MCF 10A (cell line): ENCODE measurements around the gene OAT. TPM values are rescaled to one million over a fixed set of nuclear protein-coding genes. Genes with fewer than 3 reads are reported as not detected.

ENCODE experiments used
- BruUV-seq: library from RNA; stranded (reverse); fragments of 400-500 nt; replicated peaks from 2 replicates; lab custom pipeline; 2021; lab: Mats Ljungman, UMichigan
- CTCF ChIA-PET: fragments of 300-600 bp; sonication (Branson Sonifier 250); formaldehyde crosslinking; extraction: SDS; loops from one replicate; lab custom pipeline; 2021; ENCODE audit warnings: antibody characterized with exemption, inconsistent platforms; lab: Yijun Ruan, JAX
- POLR2A ChIA-PET: fragments of 300-600, 350-650 bp; sonication (Branson Sonifier 250); formaldehyde crosslinking; extraction: SDS; loops from one replicate; lab custom pipeline; 2020; ENCODE audit warnings: antibody characterized with exemption, inconsistent platforms; lab: Yijun Ruan, JAX
- DNase-seq: peaks from one replicate; pipeline ENCODE4 v3.0.0-alpha.2; 2018; ENCODE audit not compliant: unreplicated experiment
- H3K27ac Mint-ChIP-seq: one replicate; pipeline ENCODE4 v1.8.0; 2022; ENCODE audit warnings: mild to moderate bottlenecking, low read depth, mixed read lengths; ENCODE audit not compliant: unreplicated experiment
- H3K27me3 Mint-ChIP-seq: one replicate; pipeline ENCODE4 v1.8.0; 2022; ENCODE audit warnings: mixed read lengths; ENCODE audit not compliant: insufficient read depth, unreplicated experiment
- H3K36me3 Mint-ChIP-seq: one replicate; pipeline ENCODE4 v1.8.0; 2022; ENCODE audit warnings: mild to moderate bottlenecking, moderate library complexity, mixed read lengths; ENCODE audit not compliant: insufficient read depth, unreplicated experiment
- H3K4me1 Mint-ChIP-seq: one replicate; pipeline ENCODE4 v1.8.0; 2022; ENCODE audit warnings: mixed read lengths; ENCODE audit not compliant: insufficient read depth, unreplicated experiment
- H3K4me3 Mint-ChIP-seq: one replicate; pipeline ENCODE4 v1.8.0; 2022; ENCODE audit warnings: mild to moderate bottlenecking, moderate library complexity, mixed read lengths; ENCODE audit not compliant: unreplicated experiment
- H3K9me3 Mint-ChIP-seq: one replicate; pipeline ENCODE4 v1.8.0; 2022; ENCODE audit warnings: mixed read lengths; ENCODE audit not compliant: unreplicated experiment
- intact Hi-C: fragments of 100-400 bp; cut with micrococcal nuclease; formaldehyde crosslinking; loops from 2 replicates; pipeline ENCODE4 v1.14.1; 2022
- total RNA-seq: library from RNA; stranded (reverse); gene quantifications from 2 replicates; pipeline ENCODE4 v1.2.3, GENCODE V29; 2022
- TF ChIP-seq, protein P1 (sequence below): fragments of 200-600 bp; IDR thresholded peaks from one replicate; pipeline ENCODE4 v1.8.0; 2022; ENCODE audit warnings: antibody characterized with exemption, mild to moderate bottlenecking; ENCODE audit not compliant: unreplicated experiment

The OAT gene
- total RNA-seq, 1 experiment from 2014 or later = 68.1 TPM

- TF ChIP-seq, protein P1, sequence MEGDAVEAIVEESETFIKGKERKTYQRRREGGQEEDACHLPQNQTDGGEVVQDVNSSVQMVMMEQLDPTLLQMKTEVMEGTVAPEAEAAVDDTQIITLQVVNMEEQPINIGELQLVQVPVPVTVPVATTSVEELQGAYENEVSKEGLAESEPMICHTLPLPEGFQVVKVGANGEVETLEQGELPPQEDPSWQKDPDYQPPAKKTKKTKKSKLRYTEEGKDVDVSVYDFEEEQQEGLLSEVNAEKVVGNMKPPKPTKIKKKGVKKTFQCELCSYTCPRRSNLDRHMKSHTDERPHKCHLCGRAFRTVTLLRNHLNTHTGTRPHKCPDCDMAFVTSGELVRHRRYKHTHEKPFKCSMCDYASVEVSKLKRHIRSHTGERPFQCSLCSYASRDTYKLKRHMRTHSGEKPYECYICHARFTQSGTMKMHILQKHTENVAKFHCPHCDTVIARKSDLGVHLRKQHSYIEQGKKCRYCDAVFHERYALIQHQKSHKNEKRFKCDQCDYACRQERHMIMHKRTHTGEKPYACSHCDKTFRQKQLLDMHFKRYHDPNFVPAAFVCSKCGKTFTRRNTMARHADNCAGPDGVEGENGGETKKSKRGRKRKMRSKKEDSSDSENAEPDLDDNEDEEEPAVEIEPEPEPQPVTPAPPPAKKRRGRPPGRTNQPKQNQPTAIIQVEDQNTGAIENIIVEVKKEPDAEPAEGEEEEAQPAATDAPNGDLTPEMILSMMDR = no peak
- CTCF ChIA-PET = interaction anchor here (0.8 to 2.1 kb wide), 5 partner anchors 9 to 362 kb away, joined by 3 to 13 read pairs (median 5); no protein-coding TSS in a partner anchor
Measured at GRCh38 chr10:124356701-124357560, 61.8 kb downstream of the OAT start.

GRCh38 chr10:124354411-124355382 is 64.0 kb downstream of the OAT start:
- TF ChIP-seq, protein P1 = no peak
- intact Hi-C loops = no loop called here
- no peak for DNase-seq
- Mint-ChIP-seq H3K9me3 (no peaks in the 10 kb centered on the region), H3K4me3 (no peak overlapping the region), H3K27me3 (no peaks in the 10 kb centered on the region), H3K27ac (no peak overlapping the region), H3K36me3 (no peaks in the 10 kb centered on the region), H3K4me1 (peaks cover 21% of the 10 kb centered on the region)
- POLR2A ChIA-PET = no interaction called here
- CTCF ChIA-PET = interaction anchor here (0.6 to 1.0 kb wide), 3 partner anchors 12 to 436 kb away, joined by 3 to 4 read pairs (median 3); no protein-coding TSS in a partner anchor
- BruUV-seq = no TSS peak

More at GRCh38 chr10:124356701-124357560, 61.8 kb downstream of the OAT start:
- POLR2A ChIA-PET = interaction anchor here (0.6 to 2.0 kb wide), 7 partner anchors 9 to 384 kb away, joined by 3 to 10 read pairs (median 5); no protein-coding TSS in a partner anchor
- Mint-ChIP-seq H3K27me3 (no peaks in the 10 kb centered on the region), H3K4me1 (peaks cover 17% of the 10 kb centered on the region), H3K36me3 (no peaks in the 10 kb centered on the region), H3K27ac (no peak overlapping the region), H3K4me3 (no peak overlapping the region), H3K9me3 (no peaks in the 10 kb centered on the region)
- intact Hi-C loops = no loop called here
- no TSS peak for BruUV-seq
- DNase-seq = peak; percentile 94

GRCh38 chr10:124353896-124354295 is 64.8 kb downstream of the OAT start:
- no peaks in the 10 kb centered on the region for H3K36me3 Mint-ChIP-seq
- H3K4me3 Mint-ChIP-seq = no peak overlapping the region
- intact Hi-C loops = no loop called here
- H3K27ac Mint-ChIP-seq = no peak overlapping the region
- H3K4me1 Mint-ChIP-seq = peaks cover 21% of the 10 kb centered on the region
- H3K9me3 Mint-ChIP-seq = no peaks in the 10 kb centered on the region
- H3K27me3 Mint-ChIP-seq = no peaks in the 10 kb centered on the region
- no TSS peak for BruUV-seq
- CTCF ChIA-PET = interaction anchor here (0.7 to 1.0 kb wide), 3 partner anchors 12 to 359 kb away, joined by 3 to 5 read pairs (median 4); no protein-coding TSS in a partner anchor
- POLR2A ChIA-PET = interaction anchor here (0.6 kb wide), 1 partner anchor 16 kb away, joined by 3 read pairs; no protein-coding TSS in a partner anchor
- DNase-seq = no peak
- TF ChIP-seq, protein P1 = no peak
